Measurements from ENCODE around the gene GRK5.

Gene GRK5

GRCh38 chr10:119378737-119379067, 171.3 kb downstream of the GRK5 start:
- 95% methylated on average over 8 of the region's 8 CpGs for WGBS
- peaks cover 9% of the 10 kb centered on the region for H3K79me1 ChIP-seq (replicated peaks; ENCODE audit: low read length, poor library complexity, severe bottlenecking)
- no peak overlapping the region for H2BK120ac ChIP-seq (ENCODE audit: low read depth, low read length)
- H3K4me1 ChIP-seq (ENCODE audit: control insufficient read depth, insufficient read depth, low read depth, low read length) = peaks cover 16% of the 10 kb centered on the region
- no peak overlapping the region for H4K91ac ChIP-seq (ENCODE audit: low read length)
- no peak overlapping the region for H3K18ac ChIP-seq (ENCODE audit: low read depth in 1 of 2, low read length in 2 of 2)
- DNase-seq = no peak
- H3K36me3 ChIP-seq (ENCODE audit: control insufficient read depth in 1 of 2, insufficient read depth in 2 of 2, low read depth in 1 of 2, low read length in 2 of 2) = peaks cover 8 to 20% of the 10 kb centered on the region in 2 experiments
- no peak overlapping the region for H2AFZ ChIP-seq (ENCODE audit: low read depth, low read length)
- no peak overlapping the region for H3K4me2 ChIP-seq (ENCODE audit: low read length, poor library complexity, severe bottlenecking)
- H2BK15ac ChIP-seq (ENCODE audit: low read depth, poor library complexity, severe bottlenecking) = no peak overlapping the region
- no peak overlapping the region for H3K27ac ChIP-seq (ENCODE audit: low read length, poor library complexity, severe bottlenecking)
- no peak overlapping the region for H3K4ac ChIP-seq (ENCODE audit: low read depth in 1 of 2, low read length in 2 of 2)
- H3K14ac ChIP-seq (ENCODE audit: low read length in 2 of 2) = no peak overlapping the region
- H4K8ac ChIP-seq (ENCODE audit: low read length) = no peak overlapping the region
- H2AK5ac ChIP-seq (ENCODE audit: low read length, severe bottlenecking) = no peak overlapping the region
- no peak overlapping the region for H3K23ac ChIP-seq (ENCODE audit: low read length in 2 of 2)
- H3K9me3 ChIP-seq (ENCODE audit: control insufficient read depth, low read length) = no peaks in the 10 kb centered on the region
- no peak overlapping the region for H3K4me3 ChIP-seq (ENCODE audit: insufficient read depth in 1 of 2, low read depth in 1 of 2, low read length in 2 of 2)
- H2BK12ac ChIP-seq (ENCODE audit: low read length in 2 of 2) = no peak overlapping the region
- no peaks in the 10 kb centered on the region for H3K27me3 ChIP-seq (ENCODE audit: control insufficient read depth in 1 of 2, insufficient read depth in 1 of 2, low read length in 2 of 2)
- no peak overlapping the region for H2BK5ac ChIP-seq (ENCODE audit: low read depth, low read length, poor library complexity, severe bottlenecking)
- no peak overlapping the region for H3K9ac ChIP-seq (ENCODE audit: low read length)

- Histone ChIP-seq H4K91ac (ENCODE audit: low read length) (no peak overlapping the region), H3K9ac (ENCODE audit: low read length) (no peak overlapping the region), H2BK5ac (ENCODE audit: low read depth, low read length, poor library complexity, severe bottlenecking) (no peak overlapping the region), H3K27ac (ENCODE audit: low read length, poor library complexity, severe bottlenecking) (no peak overlapping the region), H3K9me3 (ENCODE audit: control insufficient read depth, low read length) (no peaks in the 10 kb centered on the region), H2AFZ (ENCODE audit: low read depth, low read length) (no peak overlapping the region), H2BK15ac (ENCODE audit: low read depth, poor library complexity, severe bottlenecking) (no peak overlapping the region), H3K79me1 (replicated peaks; ENCODE audit: low read length, poor library complexity, severe bottlenecking) (peaks cover 9% of the 10 kb centered on the region), H3K27me3 (ENCODE audit: control insufficient read depth in 1 of 2, insufficient read depth in 1 of 2, low read length in 2 of 2) (no peaks in the 10 kb centered on the region), H2AK5ac (ENCODE audit: low read length, severe bottlenecking) (no peak overlapping the region), H2BK120ac (ENCODE audit: low read depth, low read length) (no peak overlapping the region), H3K4ac (ENCODE audit: low read depth in 1 of 2, low read length in 2 of 2) (no peak overlapping the region), H3K4me2 (ENCODE audit: low read length, poor library complexity, severe bottlenecking) (no peak overlapping the region), H3K18ac (ENCODE audit: low read depth in 1 of 2, low read length in 2 of 2) (peak overlapping the region in 1 of 2 experiments; percentile 26), H3K14ac (ENCODE audit: low read length in 2 of 2) (no peak overlapping the region), H3K36me3 (ENCODE audit: control insufficient read depth in 1 of 2, insufficient read depth in 2 of 2, low read depth in 1 of 2, low read length in 2 of 2) (peaks cover 13 to 28% of the 10 kb centered on the region in 2 experiments), H2BK12ac (ENCODE audit: low read length in 2 of 2) (no peak overlapping the region), H3K4me1 (ENCODE audit: control insufficient read depth, insufficient read depth, low read depth, low read length) (peaks cover 16% of the 10 kb centered on the region), H3K23ac (ENCODE audit: low read length in 2 of 2) (no peak overlapping the region), H4K8ac (ENCODE audit: low read length) (no peak overlapping the region), H3K4me3 (ENCODE audit: insufficient read depth in 1 of 2, low read depth in 1 of 2, low read length in 2 of 2) (no peak overlapping the region)
- 97% methylated on average over 10 of the region's 10 CpGs for WGBS
- no peak for DNase-seq
Observed at GRCh38 chr10:119379466-119380071, 172.2 kb downstream of the GRK5 start.

- no peak overlapping the region for H3K23ac ChIP-seq (ENCODE audit: low read length in 2 of 2)
- no peak overlapping the region for H2BK15ac ChIP-seq (ENCODE audit: low read depth, poor library complexity, severe bottlenecking)
- H3K27ac ChIP-seq (ENCODE audit: low read length, poor library complexity, severe bottlenecking) = no peak overlapping the region
- H3K4me3 ChIP-seq (ENCODE audit: insufficient read depth in 1 of 2, low read depth in 1 of 2, low read length in 2 of 2) = no peak overlapping the region
- no peak overlapping the region for H3K4me2 ChIP-seq (ENCODE audit: low read length, poor library complexity, severe bottlenecking)
- H2BK12ac ChIP-seq (ENCODE audit: low read length in 2 of 2) = no peak overlapping the region
- H3K4ac ChIP-seq (ENCODE audit: low read depth in 1 of 2, low read length in 2 of 2) = no peak overlapping the region
- no peak overlapping the region for H4K8ac ChIP-seq (ENCODE audit: low read length)
- H2BK120ac ChIP-seq (ENCODE audit: low read depth, low read length) = no peak overlapping the region
- peak; percentile 47 for DNase-seq
- no peak overlapping the region for H4K91ac ChIP-seq (ENCODE audit: low read length)
- H3K9ac ChIP-seq (ENCODE audit: low read length) = no peak overlapping the region
- H3K14ac ChIP-seq (ENCODE audit: low read length in 2 of 2) = no peak overlapping the region
- H3K27me3 ChIP-seq (ENCODE audit: control insufficient read depth in 1 of 2, insufficient read depth in 1 of 2, low read length in 2 of 2) = no peaks in the 10 kb centered on the region
- H3K4me1 ChIP-seq (ENCODE audit: control insufficient read depth, insufficient read depth, low read depth, low read length) = no peaks in the 10 kb centered on the region
- no peaks in the 10 kb centered on the region for H3K9me3 ChIP-seq (ENCODE audit: control insufficient read depth, low read length)
- 90% methylated on average over 10 of the region's 11 CpGs for WGBS
- H2AFZ ChIP-seq (ENCODE audit: low read depth, low read length) = no peak overlapping the region
- no peak overlapping the region for H2AK5ac ChIP-seq (ENCODE audit: low read length, severe bottlenecking)
- no peak overlapping the region for H2BK5ac ChIP-seq (ENCODE audit: low read depth, low read length, poor library complexity, severe bottlenecking)
- peaks cover 5% of the 10 kb centered on the region for H3K79me1 ChIP-seq (replicated peaks; ENCODE audit: low read length, poor library complexity, severe bottlenecking)
- H3K36me3 ChIP-seq (ENCODE audit: control insufficient read depth in 1 of 2, insufficient read depth in 2 of 2, low read depth in 1 of 2, low read length in 2 of 2) = peaks cover 13 to 32% of the 10 kb centered on the region in 2 experiments
- no peak overlapping the region for H3K18ac ChIP-seq (ENCODE audit: low read depth in 1 of 2, low read length in 2 of 2)
Observed at GRCh38 chr10:119383174-119383856, 175.9 kb downstream of the GRK5 start.

- Histone ChIP-seq H2BK12ac (ENCODE audit: low read length in 2 of 2) (no peak overlapping the region), H3K14ac (ENCODE audit: low read length in 2 of 2) (peak overlapping the region in 1 of 2 experiments; percentile 5), H4K91ac (ENCODE audit: low read length) (peak overlapping the region; percentile 13), H3K79me1 (replicated peaks; ENCODE audit: low read length, poor library complexity, severe bottlenecking) (peaks cover 5% of the 10 kb centered on the region), H2BK120ac (ENCODE audit: low read depth, low read length) (no peak overlapping the region), H3K4me1 (ENCODE audit: control insufficient read depth, insufficient read depth, low read depth, low read length) (no peaks in the 10 kb centered on the region), H2AFZ (ENCODE audit: low read depth, low read length) (no peak overlapping the region), H3K27ac (ENCODE audit: low read length, poor library complexity, severe bottlenecking) (no peak overlapping the region), H3K18ac (ENCODE audit: low read depth in 1 of 2, low read length in 2 of 2) (no peak overlapping the region), H2BK5ac (ENCODE audit: low read depth, low read length, poor library complexity, severe bottlenecking) (no peak overlapping the region), H2AK5ac (ENCODE audit: low read length, severe bottlenecking) (no peak overlapping the region), H4K8ac (ENCODE audit: low read length) (no peak overlapping the region), H3K9ac (ENCODE audit: low read length) (no peak overlapping the region), H3K23ac (ENCODE audit: low read length in 2 of 2) (no peak overlapping the region), H3K4me3 (ENCODE audit: insufficient read depth in 1 of 2, low read depth in 1 of 2, low read length in 2 of 2) (no peak overlapping the region), H3K27me3 (ENCODE audit: control insufficient read depth in 1 of 2, insufficient read depth in 1 of 2, low read length in 2 of 2) (no peaks in the 10 kb centered on the region), H3K4ac (ENCODE audit: low read depth in 1 of 2, low read length in 2 of 2) (no peak overlapping the region), H3K9me3 (ENCODE audit: control insufficient read depth, low read length) (peaks cover 6% of the 10 kb centered on the region), H3K4me2 (ENCODE audit: low read length, poor library complexity, severe bottlenecking) (no peak overlapping the region), H3K36me3 (ENCODE audit: control insufficient read depth in 1 of 2, insufficient read depth in 2 of 2, low read depth in 1 of 2, low read length in 2 of 2) (peaks cover 10 to 36% of the 10 kb centered on the region in 2 experiments), H2BK15ac (ENCODE audit: low read depth, poor library complexity, severe bottlenecking) (no peak overlapping the region)
- WGBS = 92% methylated on average over 5 of the region's 5 CpGs
- no peak for DNase-seq
Observed at GRCh38 chr10:119384127-119384526, 176.8 kb downstream of the GRK5 start.

Data from mesenchymal stem cell (in vitro differentiated cells and primary cell).